CD4-positive, alpha-beta T cell treated with Interleukin-17A for 4 hours (primary cell): Measurements from ENCODE around the gene TANC2.

ENCODE experiments used
- DNase-seq: peaks from one replicate; pipeline ENCODE4 v3.0.0-alpha.2; 2020; ENCODE audit warnings: mixed read lengths

The TANC2 gene

DNA sequence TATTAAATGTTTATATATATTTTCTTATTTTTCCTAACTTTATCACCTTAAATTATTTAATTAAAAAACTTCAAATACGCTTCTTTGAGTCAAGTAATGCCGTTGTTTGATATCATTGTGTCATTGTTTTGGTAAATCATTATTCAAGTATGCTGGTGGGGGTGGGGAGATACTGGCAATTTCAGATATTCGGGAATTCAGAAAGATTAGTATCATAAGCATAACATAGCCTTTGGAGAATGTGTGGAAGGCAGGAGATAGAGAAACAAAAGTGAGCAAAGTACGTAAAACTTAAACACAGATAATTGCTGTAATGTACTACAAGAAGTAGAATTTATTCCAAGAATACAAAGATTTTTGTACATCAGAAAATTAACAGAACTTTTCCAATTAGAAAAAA lies 49.8 kb downstream of the TANC2 start:
- no peak for DNase-seq
